Loucy (cell line): Measurements from ENCODE around the gene LAMP1.

Experiments
- CTCF ChIP-seq: fragments of 200-600 bp; sonication (generic); conservative IDR thresholded peaks from 2 replicates; pipeline ENCODE4 v1.5.1; 2014; ENCODE audit warnings: mild to moderate bottlenecking, antibody characterized with exemption, low read length
- EZH2phosphoT487 ChIP-seq: fragments of 200-600 bp; IDR thresholded peaks from 2 replicates; pipeline ENCODE4 v1.6.1; 2018; ENCODE audit warnings: antibody characterized with exemption, mild to moderate bottlenecking, moderate library complexity, borderline replicate concordance

GRCh38 chr13:113295776-113296175 lies 1.3 kb upstream of the LAMP1 start:
- no peak for TF ChIP-seq CTCF
- no peak for TF ChIP-seq EZH2phosphoT487
